ENCODE data around the gene CAB39L. TPM values are rescaled to one million over a fixed set of nuclear protein-coding genes. Genes with fewer than 3 reads are reported as not detected.

The CAB39L gene
- total RNA-seq, 1 experiment from 2014 or later = 8.3 TPM

DNA sequence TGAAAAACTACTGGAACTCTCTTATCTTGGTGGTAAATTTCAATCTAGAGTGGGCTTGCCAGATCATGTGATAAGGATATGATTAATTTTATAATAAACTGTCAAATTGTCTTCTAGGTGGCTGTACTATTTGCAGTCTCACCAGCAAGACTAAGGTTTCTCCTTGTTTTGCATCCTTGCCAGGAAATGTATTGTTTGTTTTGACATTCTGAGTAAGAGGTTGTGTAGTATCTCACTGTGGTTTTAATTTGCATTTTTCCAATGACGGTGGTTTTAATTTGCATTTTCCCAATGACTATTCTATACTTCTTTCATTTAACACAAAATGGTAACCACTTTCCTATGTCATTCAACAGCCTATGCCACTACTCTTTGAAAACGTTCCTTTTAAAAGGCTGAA is 2.0 kb downstream of the CAB39L start:
- DNase-seq (ENCODE audit: low read depth) = no peak

DNA sequence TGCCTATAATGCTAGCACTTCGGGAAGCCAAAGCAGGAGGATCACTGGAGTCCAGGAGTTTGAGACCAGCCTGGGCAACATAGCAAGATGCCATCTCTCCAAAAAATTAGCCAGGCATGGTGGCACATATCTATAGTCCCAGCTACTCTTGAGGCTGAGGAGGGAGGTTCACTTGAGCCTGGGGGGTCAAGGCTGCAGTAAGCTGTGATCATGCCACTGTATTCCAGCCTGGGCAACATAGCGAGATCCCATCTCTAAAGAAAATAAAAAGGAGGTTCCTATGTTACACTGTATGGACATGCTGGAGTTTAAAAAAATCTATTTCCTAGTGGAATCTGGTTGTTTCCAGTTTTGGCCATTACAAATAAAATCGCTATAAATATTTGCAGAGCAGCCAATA is 2.6 kb downstream of the CAB39L start:
- DNase-seq (ENCODE audit: low read depth) = no peak

DNA sequence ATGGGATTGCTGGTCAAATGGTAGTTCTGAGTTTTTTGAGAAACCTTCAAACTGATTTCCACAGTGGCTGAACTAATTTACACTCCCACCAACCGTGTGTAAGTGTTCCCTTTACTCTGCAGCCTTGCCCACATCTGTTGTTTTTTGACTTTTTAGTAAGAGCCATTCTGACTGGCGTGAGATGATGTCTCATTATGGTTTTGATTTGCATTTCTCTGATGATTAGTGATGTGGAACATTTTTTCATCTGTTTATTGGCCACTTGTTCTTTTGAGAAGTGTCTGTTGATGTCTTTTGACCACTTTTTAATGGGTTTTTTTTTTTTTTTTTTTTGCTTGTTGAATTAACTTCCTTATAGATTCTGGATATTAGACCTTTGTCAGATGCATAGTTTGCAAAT is 4.3 kb downstream of the CAB39L start:
- no peak for DNase-seq (ENCODE audit: low read depth)

DNA sequence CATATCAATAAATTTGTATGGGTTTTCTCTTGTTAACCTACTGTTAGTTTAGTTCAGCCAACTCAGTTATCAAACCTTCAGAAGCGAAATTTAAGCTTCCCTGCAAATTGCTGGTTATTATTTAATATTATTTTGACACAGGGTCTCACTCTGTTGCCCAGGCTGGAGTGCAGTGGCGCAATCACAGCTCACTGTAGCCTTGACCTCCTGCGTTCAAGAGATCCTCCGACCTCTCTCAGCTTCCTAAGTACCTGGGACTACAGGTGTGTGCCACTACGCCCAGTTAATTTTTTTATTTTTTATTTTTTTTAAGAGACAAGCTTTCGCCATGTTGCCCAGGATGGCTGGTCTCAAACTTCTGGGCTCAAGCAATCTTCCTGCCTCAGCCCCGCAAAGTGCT is 6.2 kb downstream of the CAB39L start:
- DNase-seq (ENCODE audit: low read depth) = no peak

DNA sequence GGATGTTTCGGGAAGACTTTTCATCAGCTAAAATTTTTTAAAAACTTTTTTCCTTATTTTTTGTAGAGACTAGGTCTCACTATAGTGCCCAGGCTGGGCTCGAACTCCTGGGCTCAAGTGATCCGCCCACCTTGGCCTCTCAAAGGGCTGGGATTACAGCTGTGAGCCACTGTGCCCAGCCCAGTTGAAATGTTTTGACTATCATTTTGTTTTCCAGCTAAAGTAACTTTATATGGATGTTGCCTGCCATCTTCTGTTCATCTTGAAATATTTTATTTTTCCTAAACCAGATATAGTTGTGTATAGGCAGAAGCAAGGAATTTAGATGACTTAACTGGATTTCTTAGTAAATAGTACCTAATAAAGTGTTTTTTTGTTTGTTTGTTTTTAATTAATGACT is 7.0 kb downstream of the CAB39L start:
- peak; percentile 47 for DNase-seq (ENCODE audit: low read depth)

DNA sequence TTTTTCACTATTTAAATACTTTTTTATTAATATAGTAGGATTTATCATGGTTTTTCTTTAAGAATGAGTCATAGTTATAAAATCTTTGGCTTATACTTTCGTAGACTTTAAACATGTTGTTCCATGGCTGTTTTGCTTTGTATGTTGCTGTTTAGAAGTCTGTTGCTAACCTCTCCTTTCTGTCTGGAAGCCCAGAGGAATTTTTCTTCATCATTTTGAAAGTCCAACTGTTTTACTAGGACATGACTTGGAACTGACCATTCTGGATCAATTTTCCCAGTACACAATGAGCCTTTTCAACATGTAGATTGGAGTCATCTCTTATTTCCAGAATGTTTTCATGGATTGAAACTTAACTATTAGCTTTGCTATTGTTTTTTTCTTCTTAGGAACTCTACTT is 7.9 kb downstream of the CAB39L start:
- no peak for DNase-seq (ENCODE audit: low read depth)

DNA sequence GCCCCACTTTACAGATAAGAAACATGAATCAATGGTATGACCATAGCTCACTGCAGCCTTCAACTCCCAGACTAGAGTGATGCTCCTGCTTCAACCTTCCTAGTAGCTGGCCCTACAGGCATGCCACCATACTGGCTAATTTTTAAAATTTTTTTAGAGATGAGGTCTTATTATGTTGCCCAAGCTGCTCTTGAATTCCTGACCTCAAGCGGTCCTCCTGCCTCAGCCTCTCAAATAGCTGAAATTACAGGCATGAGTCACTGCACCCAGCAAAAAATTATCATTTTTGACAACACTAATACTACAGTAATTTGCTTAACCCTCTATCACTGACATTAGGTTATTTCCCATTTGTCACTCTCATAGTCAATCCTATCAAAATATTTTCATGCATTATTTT is 14.7 kb downstream of the CAB39L start:
- no peak for DNase-seq (ENCODE audit: low read depth)

DNA sequence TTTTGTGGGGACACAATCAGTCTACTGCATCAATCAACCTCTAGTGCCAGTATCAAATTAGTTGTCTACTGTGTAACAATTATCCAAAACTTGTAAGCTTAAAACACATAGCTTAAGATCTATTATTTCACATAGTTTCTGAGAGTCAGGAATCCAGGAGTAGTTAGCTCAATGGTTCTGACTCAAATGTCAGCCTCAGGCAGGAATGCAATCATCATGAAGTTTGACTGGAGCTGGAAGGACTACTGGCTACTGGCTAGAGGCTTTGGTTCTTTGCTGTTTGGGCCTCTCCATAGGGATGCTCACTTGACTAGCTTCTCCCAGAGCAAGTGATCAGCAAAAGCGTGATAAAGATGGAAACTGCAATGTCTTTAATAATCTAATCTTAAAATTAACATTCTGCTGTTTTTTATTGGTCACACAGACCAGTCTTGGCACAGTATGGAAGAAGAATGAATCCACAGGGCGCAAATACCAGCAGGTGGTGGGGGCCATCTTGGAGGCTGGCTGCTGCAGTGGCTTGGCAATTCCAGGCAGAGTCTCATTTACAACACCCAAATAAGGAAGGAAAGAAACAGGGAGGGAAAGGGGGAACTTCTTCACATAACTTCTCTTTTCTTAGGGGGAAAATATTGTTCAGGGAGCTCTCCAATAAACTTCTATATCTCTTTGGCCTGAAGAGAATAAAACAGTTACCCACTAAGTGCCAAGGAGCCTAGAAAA is 15.7 kb downstream of the CAB39L start:
- DNase-seq (ENCODE audit: low read depth) = no peak

DNA sequence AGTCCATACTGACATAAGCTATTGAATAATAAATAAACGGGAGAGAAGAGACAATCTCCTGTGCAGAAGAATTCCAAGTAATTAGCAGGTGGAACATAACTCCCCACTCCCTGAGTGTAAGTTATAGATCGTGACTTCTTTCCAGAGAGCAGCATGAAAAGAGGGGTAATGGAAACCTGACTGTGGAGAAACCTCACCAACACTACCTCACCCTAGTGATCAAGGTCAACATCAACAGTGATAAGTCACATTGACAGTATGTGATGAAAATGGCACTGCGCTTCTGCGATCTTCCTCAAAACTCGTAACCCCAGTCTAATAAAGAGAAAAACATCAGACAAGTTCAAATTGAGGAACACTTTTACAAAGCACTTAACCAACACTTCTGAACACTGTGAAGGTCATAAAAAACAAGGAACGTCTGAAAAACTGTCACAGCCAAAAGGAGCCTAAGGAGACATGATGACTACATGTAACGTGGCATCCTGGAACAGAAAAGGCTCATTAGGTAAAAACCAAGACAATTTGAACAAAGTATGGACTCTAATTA is 19.8 kb downstream of the CAB39L start:
- DNase-seq (ENCODE audit: low read depth) = no peak

DNA sequence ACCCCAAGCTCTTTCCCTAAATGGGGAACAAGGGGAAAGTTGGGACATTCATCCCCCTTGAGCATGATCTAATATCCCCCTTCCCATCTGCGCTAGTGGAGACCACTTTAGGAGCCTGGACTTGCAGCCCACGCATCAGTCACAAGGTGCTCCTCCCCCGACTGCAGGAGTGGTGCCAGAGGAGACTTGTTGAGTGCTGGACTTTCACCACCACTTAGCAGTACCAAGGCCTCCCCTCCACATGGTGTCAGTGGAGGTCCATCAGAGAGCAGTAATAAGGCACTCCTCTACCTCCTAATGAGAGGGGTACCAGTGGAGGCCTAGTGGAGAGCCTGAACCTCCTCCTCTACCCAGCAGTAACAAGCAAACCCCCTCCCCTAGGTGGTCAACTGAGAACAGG is 22.5 kb downstream of the CAB39L start:
- peak; percentile 25 for DNase-seq (ENCODE audit: low read depth)

DNA sequence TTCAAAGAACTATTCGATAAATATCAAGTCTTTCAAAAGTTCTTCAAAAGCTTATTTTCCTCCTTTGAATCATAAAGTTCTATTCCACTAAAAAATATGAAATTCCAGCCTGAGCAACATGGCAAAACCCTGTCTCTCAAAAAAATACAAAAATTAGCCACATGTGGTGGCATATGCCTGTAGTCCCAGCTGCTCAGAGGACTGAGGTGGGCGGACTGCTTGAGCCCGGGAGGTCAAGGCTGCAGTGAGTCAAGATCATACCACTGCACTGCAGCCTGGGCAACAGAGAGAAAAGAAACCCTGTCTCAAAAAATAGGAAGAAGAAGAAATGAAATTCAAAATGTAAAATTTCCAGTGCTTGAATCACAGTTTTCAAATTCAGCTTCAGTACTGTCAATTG is 24.6 kb downstream of the CAB39L start:
- DNase-seq (ENCODE audit: low read depth) = peak; percentile 1

DNA sequence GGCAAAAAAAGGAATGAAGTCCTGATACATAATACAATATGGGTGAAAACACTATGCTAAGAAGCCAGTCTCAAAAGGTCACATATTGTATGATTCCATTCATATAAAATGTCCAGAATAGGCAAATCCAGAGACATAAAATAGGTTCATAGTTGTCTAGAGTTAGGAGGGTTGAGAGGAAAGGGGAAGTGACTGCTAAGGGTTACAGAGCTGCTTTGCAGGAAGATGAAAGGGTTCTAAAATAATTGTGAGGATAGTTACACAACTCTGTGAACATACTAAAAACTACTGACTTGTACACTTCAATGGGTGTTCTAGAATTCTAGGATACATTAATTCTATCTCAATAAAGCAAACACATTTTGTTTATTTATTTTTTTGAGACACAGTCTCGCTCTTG is 25.7 kb downstream of the CAB39L start:
- no peak for DNase-seq (ENCODE audit: low read depth)

DNA sequence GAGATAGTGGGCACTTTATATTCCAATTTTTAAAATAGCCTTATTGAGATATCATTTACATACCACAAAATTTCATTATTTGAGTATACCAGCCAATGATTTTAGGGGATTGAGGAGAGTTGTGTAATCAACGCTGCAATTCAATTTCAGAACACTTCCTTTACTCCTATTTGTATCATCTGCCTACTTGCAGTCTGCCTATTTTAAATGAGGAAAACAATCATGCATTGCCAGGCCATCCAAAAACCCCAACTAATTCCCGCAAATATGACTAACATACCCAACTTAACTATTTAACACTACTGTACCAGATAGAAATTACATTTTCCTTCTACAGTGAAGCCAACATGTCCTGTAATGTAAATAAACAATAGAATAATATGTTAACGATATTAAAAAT is 26.7 kb downstream of the CAB39L start:
- DNase-seq (ENCODE audit: low read depth) = no peak

DNA sequence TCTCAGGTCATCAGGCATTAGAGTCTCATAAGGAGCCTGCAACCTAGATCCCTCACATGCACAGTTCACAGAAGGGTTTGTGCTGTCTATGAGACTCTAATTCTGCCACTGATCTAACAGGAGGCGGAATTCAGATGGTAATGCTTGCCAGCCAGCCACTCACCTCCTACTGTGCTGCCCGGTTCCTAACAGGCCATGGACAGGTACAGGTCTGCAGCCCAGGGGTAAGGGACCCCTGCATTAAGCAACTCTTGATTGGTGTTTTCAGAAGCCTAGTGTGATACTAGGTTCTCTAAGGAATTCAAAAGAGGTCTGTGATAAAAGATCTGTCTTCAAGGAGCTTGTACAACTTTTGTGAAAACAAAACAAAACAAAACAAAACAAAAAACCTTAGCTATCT is 31.1 kb downstream of the CAB39L start:
- no peak for DNase-seq (ENCODE audit: low read depth)

DNA sequence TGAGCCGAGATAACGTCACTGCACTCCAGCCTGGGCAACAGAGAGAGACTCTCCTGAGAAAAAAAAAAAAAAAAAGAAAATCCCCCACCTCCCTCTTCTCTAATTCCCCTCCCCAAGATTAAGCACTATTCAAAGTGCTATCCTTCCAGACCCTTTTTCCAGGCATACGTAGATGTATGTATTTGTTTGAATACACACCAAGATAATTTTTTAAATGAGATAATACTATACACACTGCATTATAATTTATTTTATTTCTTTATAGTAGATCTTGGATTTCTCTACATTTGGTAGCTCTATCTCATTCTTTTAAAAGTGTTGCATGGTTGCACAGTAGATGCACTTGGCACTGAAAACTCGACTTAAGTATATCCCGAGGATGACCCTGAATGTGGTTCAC is 32.5 kb downstream of the CAB39L start:
- DNase-seq (ENCODE audit: low read depth) = no peak

DNA sequence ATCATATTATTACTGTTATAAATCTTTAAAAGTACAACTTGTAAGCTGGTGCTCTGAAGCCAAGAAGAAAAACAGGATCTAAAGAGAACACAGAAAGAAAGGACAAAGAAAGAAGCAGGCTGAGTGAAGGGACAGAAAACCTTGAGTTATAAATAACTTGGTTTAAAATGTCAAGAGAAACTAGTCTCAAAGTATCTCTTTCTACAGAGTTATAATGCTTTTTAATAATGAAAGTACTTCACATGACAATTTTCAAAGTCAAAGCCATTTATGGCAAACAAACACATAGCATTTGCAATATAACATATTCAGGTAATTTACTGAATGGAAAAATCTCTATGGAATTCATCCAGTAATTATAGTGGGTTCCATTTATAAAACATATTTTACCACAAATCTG is 33.4 kb downstream of the CAB39L start:
- DNase-seq (ENCODE audit: low read depth) = no peak

DNA sequence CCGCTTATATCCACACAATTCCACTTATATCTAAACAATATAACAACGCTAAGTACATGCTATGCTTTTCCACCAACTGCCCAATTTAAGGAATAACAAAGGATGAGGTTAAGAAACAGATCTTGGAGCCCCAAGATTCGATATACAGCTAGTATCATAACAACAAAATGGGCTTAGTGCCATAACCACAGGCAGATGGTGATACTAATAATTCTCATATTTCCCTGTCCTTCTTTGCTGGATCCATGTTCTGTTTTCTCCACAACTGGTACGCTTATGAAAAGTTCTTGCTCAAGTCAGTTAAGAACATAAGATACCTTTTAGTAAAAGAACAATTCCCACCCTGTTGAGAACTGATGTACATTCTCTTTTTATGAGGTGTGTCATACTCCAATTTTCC is 33.9 kb downstream of the CAB39L start:
- DNase-seq (ENCODE audit: low read depth) = no peak

DNA sequence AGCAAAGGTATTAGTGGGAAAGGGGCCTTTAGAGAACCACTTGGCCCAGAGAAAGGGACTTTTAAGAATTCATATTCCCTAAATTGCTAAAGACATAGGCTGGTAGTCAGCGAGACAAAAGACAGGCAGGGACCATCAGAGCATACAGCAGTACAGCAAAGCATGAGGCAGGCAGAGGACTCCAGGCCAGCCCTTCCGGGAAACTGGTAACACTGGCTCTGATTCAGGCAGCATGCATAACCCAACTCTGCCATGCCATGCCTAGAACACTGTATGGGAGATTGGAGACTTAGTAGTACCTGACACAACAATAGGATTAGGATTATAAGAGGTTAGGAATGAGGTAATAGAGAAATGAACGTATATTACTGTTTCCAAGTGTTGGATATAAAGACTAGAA is 34.9 kb downstream of the CAB39L start:
- peak; percentile 0 for DNase-seq (ENCODE audit: low read depth)

DNA sequence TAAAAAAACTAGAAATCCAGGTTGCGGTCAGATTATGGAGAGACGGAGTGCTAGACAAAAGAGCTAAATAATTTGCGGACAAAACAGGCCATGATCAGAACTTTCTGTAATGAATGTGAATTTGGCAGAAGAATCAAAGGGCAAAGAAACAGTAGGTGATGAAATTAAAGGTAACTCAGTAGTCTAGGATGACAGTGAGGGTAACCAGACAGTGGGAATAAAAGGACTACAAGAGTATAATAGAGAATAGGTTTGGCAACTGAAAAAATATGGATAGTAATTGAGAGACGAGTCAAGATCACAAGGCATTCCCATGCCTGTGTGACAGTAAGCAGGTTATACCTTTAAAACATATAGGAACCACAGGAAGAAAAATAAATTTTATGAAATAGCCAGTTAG is 35.9 kb downstream of the CAB39L start:
- DNase-seq (ENCODE audit: low read depth) = no peak

DNA sequence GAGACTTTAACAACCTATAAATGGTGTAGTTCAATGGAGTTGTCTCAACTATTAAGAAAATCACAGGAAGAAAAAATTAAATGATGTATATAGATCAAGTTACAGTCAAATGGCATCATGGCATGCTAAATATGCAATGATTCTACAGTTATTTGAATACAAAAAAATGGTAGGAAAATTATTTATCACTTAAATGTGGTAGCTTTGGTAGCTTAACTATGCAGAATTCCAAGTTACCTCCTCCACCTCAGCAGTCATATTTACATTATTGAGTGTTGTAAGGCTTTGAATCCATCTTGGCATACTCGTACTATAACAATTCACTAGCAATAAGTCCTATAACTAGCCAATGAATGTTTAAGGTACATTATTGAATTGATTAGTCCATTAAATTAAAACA is 36.8 kb downstream of the CAB39L start:
- DNase-seq (ENCODE audit: low read depth) = no peak

DNA sequence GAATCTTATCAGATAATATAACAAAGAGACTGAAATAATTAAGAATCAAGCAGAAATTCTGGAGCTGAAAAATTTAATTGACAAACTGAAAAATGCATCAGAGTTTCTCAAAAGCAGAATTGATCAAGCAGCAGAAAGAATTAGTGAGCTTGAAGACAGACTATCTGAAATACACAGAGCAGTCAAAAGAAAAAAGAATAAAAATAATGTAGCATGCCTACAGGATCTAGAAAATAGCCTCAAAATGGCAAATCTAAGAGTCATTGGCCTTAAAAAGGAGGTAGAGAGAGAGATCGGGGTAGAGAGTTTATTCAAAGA is 39.2 kb downstream of the CAB39L start:
- no peak for DNase-seq (ENCODE audit: low read depth)

DNA sequence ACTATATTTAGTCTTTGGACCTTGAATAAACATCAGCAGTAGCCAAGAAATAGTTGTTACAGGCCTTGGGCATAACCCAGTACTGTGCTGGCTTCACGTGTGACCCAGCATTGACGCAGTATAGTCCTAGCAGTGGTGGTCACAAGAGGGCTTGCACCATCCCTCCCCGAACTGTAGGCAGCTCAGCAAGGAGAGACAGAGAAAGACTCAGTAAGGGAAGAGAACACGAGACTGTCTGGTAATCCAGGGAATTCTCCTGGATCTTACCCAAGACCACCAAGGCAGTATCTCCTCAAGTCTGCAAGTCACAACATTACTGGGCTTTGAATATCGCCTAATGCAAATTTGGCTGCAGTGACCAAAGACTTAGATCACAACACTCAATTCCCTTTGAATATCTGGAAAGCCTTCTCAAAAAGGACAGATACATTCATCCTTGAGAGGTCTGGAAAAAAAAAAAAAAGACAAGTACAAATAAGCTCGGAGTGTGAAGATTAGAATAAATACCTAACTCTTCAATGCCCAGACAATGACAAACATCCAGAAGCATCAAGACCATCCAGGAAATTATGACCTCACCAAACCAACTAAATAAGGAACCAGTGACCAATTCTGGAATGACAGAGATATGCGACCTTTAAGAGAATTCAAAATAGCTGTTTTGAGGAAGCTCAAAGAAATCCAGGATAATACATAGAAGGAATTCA is 39.7 kb downstream of the CAB39L start:
- no peak for DNase-seq (ENCODE audit: low read depth)

DNA sequence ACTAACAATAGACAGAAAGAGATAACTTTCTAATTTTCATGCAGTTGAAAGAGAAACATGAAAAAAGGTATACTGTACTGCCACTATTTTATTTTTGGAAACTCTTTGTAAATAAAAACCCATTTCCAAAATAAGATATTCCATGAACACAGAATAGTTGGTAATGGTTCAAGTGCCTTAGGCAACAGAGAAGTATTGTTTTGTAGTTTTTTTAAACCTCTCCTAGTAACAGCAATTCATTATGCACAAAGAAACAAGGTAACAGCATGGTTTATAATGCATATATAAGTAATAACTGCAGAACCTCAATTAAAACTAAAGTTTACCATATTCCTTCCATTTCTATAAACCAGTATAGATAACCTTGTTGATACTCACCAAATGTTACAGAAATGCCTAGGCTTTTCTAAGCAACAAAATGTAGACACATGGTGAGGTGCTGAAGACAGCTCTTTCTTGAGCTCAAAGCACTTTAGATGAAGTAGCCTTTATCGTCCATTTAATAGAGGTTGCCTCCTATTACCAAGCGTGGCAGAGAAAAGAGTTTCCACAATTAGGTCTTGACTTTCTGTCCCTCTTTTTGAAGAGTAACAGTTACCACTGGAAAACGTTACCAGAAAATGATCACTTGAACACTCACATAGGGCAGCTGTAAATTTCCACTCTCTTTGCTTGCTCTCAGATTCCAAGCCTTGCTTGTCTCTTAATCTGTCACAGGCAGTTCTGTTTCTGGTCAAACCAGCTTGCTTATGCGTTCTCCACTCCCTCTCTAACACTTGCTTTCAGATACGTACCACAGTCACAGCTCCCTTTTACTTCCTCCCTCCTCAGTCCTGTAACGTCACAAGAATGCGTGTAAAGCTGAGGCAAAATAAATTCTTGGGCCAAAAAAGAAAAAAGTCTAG is 42.9 kb downstream of the CAB39L start:
- DNase-seq (ENCODE audit: low read depth) = peak; percentile 32

Data from RPMI7951 (cell line).